AG08396 (cell line): ENCODE measurements around the gene NCF4.

Experiments used
- DNase-seq: peaks from one replicate; pipeline ENCODE4 v3.0.0; 2012; ENCODE audit warnings: low spot score, mixed read lengths

Gene NCF4

DNA sequence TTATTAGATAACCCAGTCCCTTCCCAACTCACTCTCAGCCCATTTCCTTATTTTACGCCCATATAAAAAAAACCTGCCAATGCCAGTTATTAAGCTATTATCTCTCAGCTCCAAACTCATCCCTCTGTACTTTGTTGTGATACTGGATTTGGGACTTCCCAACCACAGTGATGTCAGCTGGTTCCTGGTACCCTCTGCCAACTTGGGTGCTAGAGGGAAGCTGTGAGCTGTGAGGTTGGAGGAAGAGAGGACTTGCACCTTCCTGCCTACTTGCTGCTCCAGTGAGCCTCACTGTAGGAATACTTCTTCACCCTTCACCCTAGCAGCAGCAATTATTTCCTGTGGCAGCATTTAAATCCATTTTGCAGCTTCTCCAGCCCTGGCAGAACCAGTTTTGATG lies 33.5 kb downstream of the NCF4 start:
- DNase-seq: no peak

DNA sequence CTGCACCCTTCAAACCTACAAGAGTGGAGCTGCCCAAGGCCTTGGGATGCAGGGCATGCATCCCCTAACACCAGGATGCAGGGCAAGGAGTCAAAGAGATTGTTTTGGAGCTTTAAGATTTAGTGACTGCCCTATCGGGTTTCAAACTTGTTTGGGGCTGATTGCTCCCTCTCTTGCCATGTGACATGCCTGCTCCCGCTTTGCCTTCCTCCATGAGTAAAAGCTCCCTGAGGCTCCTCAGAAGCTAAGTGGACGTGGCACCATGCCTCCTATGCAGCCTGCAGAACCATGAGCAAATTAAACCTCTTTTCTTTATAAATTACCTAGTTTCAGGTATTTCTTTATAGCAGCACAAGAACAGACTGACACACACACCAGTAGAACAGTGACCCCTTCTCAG lies 36.8 kb downstream of the NCF4 start:
- no peak for DNase-seq

DNA sequence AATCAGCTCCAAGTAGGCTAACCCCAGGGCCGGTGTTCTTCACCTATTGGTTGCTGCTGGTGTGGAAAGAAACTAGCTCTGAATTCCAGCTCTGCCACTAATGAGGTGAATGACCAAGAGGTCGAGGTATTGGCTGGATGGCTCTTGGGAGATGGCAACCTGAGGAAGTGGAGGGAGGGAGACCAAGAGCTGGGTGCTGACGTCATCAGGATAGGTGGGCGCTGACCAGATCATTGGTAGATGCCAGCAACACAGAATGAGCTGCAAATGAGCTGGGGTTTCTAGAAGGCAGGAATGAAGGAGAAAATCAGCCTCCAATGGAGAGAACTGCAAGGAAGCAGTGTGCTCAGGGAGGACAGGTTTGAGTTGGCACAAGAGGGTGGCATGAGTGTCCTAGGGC lies 37.9 kb downstream of the NCF4 start:
- DNase-seq: no peak

DNA sequence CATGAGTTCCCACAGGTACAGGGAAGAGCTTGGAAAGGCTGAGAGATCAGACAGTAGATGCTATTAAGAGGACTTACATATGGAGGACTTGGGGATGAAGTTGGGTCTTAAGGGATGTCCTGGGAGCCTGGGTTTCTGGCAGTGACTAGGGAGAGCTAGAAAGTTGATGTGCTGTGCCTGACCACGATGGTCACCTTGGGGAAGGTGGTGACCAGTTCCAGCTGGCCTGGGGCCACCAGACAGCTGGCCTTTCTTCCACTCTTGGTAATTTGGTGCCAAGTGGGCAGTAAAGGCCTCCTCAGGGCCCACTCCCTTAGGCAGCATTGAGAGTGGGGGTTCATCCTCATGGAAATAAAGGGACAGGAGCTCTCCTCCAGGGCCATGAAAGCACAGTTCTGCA lies 38.7 kb downstream of the NCF4 start:
- DNase-seq: no peak

DNA sequence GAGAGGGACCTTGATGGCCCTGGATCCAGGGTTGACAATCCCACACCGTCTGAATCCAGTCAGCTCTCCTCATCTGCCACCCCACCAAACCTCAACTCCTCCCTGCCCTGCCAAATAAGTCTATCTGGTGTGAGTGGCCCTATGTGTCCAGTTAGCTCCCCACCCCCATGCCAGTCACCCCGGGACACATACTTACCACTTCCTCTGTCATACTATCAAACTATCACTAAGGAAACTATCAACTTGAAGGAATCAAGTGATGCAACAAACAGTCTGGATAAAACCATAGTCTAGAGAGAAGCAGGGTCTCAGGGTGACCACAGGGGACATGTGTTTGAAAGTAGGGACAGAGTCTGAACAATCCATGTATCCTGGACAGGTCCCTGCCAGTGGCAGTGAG lies 39.4 kb downstream of the NCF4 start:
- DNase-seq: no peak

DNA sequence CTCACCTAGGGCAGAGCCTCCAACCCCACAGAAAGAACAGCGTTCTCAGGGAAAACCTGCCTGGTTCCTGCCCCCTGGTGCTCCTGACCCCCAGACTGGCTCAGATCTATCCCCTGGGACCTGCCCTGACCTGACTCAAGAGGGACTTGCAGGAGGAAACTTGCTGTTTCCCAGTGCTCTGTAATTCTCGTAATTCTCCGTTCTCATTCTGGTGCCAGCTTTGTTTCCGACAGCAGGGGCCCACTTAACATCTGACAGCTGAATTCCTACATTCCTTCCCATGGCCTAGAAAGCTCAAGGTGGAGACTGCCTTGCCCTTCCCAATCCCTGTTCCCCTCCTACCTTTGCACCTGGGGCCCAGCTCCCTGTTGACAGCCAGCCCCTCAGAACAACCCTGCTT lies 40.1 kb downstream of the NCF4 start:
- no peak for DNase-seq

DNA sequence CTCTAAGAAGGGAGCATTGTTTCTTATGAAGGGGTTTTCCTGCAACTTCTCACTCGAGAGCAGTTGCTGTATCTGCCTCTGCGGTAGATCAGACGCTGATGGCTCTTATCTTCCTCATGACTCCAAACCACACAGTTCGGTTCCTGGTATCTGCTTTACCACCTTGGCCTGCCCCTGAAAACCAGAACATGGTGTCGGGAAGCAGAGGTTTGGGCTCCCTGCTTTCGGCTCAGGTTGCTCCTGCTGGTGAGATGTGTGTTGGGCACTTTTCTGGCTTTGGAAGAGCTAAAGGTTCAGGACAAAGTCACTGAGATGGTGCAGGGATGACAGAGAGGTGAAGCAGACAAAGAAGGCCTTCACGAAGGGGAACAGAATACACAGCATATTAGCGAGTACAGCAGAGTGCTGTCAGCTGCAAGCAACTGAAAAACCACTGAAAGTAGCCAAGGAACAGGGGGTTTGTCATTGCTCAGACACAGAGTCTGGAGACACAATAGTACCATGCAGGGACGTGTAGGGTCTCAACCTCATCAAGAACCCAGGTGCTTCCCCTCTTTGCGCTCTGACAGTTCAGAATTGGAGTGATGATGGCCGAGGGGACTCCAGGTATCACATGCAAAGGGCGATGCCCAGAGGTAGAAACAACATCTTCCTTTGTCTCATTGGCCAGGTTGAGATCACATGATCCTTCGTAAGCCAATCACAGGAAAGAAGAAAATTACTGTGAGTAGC lies 40.8 kb downstream of the NCF4 start:
- no peak for DNase-seq

DNA sequence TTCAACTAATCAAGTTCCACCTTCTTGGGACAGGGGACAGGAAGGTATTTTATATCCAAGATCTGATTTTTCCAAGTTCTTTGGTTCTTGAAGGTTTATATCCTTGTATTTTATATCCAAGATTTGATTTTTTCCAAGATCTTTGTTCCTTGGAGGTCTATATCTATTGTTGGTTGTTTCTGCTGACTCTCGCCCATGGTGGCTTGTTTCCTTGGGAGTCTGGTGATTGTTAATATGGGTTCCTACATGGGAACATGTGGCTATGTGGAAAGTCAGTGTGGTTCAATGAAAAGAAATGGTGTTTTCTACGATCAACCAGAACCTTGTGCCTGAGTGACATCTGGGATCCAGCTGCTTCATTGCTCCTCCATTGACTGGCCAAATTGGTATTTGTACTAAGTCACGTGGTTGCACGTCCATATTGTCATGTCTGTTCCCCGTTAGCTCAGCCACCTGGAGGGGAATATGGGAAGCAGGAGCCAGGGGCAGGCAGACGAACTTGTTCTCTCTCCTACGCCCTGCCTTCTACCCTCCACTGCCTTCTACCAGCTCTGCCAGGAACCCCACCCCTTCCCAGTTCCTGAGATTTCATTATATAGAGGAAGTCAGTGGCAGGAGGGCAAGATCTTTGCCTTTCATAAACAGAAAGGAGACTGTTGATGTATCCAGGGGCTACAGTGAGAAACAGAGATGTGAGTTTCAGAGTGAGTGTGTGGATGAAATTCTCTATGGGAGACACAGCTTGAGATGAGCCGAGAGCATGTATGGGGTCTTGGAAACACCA lies 41.5 kb downstream of the NCF4 start:
- no peak for DNase-seq

DNA sequence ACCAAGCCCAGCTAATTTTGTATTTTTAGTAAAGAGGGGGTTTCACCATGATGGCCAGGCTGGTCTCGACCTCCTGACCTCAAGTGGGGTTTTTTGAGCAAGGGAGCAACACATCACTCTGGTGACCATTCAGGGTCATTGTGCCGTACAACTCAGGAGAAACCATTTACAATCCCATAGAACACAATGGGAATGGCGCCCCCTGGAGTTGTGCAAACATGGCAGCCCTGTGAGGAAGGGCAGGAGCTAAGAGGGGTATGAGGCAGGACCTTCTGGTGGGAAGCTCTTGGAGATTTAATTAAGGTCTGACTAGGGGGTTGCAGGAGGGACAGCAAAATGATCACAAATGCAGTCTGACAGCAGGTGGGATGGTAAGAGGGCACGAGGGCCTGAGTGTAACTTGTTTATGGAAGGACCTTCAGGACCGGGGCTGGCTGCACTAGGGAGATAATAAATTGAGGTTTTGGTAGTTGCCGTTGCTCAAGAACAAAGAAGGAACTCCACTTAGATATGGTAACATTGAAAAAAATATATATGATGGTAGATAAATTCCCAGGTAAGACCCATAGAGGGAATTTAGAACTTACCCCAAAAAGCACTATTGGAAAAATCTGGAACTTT lies 43.6 kb downstream of the NCF4 start:
- DNase-seq: no peak

DNA sequence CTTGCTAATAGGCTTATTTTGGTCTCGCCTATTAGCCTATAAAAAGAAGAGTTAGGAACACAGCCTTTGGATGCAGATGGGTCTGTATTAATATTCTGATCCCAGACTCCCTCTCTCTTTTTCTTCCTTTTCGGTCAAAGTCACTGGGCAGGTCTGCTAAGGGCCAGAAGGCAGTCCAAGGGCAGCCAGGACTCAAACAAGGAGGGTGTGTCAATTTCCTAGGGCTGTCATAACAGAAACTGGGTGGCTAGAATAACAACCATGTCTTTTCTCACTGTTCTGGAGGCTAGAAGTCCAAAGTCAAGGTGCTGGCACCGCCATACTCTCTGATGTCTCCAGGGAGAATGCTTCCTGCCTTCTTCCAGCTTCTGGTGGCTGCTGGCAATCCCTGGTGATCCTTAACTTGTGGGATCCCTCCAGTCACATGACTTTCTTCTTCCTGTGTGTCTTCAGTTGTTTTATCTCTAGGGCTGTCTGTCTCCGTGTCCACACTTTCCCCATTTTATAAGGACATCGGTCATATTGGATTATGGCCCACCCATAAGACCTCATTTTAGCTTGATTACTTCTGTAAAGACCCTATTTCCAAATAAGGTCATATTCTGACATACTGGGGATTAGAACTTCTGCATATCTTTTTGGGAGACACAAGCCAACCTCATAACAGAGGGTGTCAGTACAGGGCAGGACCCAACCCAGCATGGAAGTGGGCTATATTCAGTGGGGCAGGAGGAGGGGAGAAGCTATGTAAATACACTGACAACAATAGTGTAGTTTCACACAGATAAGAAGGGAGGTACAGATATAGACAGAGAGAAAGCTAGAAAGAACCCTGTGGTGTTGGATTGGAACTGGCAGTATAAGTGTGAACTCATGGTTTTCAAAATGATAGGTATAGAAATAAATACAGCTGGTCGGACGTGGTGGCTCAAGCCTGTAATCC lies 46.7 kb downstream of the NCF4 start:
- no peak for DNase-seq

DNA sequence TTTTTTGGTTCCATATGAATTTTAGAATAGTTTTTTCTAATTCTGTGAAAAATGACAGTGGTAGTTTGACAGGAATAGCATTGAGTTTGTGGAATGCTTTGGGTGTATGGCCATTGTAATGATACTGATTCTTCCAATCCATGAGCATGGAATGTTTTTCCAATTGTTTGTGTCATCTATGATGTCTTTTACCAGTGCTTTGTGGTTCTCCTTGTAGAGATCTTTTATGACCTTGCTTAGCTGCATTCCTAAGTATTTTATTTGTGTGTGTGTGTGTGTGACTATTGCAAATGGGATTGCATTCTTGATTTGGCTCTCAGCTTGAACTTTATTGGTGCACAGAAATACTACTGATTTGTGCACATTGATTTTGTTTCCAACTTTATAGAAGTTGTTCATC lies 49.7 kb downstream of the NCF4 start:
- no peak for DNase-seq

DNA sequence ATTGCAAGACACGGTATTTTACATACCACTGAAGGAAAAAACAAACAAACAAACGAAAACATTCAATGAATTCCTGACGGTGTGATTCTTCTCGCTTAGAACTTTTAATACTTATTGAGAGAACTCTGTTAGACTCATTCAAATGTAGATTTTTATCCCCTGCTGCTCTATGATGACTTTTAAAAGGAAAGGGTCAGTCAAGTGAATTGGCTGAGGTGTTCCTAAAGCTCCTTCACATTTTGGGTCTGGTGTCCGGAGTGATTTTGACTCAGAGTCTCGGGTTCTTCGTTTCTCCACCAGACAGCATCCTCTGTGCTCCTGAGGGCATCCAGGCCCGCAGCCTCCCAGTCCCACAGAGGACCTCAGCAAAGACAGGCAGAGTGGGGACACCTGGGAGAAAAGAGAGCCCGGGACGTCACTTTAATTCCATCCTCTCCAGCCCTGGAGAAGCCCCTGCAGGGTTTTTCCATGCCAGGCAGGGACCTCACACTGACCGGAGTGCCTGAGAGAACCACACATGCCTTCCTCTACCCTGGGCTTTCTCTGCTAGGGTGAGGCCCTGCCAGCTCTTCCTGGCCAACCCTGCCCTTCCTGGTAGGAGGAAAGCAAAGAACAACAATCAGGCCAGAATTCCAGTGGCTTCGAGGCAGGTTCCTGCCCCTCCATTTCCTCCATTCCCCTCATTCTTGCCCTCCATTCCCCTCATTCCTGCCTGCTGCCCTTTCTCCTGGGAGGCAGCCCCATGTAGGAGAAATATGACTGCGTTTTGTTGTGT lies 51.3 kb downstream of the NCF4 start:
- no peak for DNase-seq

DNA sequence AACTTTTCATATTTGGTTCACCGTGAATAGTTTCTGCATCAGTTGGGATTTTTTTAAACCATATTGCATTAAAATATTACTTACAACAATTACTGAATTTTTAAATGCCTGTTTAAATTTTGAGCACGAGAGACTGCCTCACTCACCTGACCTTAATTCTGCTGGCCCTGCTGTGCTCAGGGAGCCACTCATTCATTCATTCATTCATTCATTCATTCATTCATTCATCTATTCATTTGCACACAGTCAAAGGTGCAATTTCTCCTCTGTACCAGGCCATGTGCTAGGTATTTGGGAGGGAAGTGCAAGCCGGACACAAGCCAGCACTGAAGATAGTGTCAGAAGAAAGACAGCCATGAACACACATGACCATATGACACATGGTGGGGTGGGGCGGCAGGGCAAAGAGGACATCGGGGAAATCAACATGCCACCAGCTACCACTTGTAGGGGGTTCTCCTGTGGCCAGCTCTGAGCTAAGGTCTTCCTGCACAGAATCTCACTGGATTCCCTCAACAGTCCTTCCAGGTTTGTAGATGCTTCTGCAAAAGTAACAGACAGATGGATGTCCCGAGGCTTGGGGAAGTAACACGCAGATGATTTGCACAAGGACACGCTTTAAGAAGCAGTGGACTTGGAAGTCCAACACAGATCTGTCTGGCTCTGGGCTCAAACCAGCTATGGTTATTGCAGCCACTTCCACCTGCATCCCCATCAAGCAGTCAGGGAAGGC lies 52.1 kb downstream of the NCF4 start:
- no peak for DNase-seq

DNA sequence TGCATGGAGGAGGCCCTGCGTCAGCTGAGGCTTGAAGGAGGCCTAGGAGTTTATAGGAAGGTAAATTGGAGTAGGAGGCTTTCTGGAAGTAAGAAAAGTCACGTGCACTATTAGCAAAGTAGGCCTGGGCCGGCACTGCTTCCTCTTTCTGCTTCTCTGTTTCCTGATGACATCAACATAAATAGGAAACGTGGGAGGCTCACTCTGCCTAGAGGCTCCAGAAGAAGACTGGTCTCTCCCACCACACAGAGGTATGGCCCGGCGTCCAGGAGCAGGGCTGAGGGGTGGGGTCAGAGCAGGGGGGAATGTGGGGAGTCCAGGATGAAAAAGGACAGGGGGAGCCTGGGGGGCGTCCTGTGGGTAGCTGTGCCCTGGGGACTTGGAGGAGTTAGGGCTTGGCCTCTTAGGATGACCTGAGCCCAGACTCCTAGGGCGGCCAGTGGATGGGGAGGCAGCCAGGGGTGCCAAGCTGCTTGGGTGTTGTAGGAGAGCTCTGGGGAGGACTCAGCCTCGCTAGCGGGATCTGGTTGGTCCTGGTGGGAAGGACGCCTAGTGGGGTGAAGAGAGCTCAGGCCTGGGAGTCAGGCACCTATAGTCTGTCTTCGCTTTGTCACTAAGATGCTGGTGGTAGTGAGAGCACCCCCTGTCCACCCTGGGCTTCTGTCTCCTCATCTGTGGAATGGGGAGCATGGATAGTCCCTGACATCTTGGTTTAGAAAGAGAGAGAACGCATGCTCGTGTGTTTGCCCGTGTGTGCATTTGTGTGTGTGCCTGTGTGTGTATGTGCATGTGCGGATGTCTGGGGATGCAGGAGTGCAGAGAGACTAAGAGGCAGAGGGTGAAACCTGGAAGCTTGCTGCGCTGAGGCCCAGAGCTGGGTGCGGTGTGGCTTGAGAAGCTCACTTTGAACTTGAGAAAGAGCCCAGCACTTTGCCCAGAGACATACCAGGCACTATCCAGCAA lies 52.9 kb downstream of the NCF4 start, which contains the start of gene CSF2RB:
TSS of gene CSF2RB (plus strand) at position 202 of the 963 bp plus-strand sequence. CDS start 8,580 bp downstream, outside the sequence.
- no peak for DNase-seq

DNA sequence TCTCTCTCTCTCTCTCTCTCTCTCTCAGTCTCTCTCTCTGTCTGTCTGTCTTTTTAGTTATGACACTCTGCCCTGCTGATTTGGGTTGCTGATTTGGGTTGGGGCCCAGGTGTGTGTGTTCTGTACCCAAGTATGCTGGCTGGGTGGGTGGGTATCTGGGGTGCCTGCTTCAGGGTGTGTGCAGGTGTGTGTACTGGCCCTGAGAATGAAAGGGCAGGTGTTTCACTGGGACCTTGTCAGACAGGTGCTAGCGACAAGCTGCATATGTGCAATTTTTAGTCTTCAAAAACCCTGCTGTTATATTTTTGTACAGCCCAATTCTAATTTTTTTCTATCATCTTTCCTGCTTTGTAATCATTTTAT lies 53.6 kb downstream of the NCF4 start:
- no peak for DNase-seq

DNA sequence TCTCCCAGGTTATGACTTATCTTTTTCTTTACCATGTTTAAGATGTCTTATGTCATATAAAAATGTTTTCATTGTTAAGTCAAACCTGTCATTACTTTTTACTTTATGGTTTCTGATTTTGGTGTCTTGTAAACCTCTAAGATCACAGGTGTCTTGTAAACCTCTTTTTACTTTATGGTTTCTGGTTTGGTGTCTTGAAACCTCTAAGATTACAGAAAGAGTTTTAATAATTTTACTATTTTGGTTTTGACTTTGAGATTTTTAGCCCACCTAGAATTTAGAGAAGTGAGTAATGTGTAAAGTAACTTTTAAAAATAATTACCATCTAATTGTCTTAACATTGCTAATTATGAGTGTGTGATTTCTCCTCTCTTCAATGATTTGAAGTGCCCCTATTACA lies 55.2 kb downstream of the NCF4 start:
- DNase-seq: no peak

DNA sequence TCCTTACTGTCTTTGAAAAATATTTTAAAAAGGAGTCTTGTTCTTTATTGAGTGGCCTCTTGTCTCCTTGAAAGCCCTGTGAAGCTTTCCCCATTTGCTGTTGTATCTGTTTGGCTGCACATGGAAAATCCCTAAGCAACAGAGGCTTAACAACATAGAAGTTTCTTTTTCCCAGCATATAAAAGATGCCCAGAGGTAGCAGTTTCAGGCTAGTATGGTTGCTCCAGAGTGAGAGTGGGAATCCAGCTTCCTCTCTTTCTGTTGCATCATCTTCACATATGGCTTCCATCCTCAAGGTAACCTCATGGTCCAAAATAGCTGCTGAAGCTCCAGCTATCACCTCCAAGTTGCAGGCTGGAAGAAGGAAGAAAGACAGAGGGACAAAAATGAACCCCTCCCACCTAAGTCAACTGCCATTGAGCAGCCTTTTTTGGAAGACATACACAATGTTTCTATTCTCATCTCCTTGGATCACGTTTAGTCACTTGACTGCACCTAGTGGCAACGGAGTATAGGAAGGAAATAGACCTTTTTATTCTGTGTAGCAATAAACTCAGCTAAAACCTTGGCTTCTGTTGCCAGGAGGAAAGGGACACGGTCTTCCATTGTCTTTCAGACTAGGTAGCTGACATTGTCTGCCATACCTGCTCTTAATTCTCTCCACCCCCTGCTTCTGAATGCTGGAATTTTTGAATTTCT lies 57.9 kb downstream of the NCF4 start:
- no peak for DNase-seq

DNA sequence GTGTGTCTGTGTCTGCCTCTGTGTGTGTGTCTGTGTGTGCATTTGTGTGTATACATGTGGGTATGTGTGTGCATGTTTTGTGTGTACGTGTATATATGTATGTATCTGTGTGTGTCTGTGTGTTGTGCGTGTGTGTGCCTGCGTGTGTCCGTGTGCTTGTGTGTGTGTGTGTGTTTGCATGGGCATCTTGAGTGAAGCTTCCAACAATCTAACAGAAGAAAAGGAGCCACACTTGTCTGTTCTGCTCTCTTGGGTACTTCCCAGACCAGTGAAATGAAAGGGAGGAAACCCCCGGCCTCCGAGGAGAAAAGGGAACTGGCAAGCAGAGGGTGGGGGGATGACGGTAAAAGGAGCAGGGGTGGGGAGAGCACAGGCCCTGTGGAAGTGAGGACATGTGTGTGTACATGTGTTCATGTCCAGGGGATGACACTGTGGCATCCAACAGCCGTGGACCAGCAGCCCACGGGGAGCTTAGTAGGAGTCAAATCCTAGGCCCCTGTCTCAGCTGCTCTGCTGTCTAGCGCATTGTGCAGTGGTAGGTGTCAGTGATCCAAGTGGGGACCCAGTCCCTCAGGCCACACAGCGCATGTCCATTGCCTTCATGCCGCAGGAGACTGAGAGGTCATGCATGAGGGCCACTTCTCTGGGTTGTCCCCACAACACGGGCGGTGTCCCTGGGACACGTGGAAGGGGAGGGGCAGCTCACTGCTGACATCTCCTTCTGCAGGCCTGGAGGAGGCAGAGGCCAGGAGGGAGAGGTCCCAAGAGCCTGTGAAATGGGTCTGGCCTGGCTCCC lies 60.7 kb downstream of the NCF4 start:
- no peak for DNase-seq
